Stomach (tissue), 4 donors: ENCODE measurements around the gene ACAD11.

Source experiments
- CTCF ChIP-seq, 7 experiments: fragments of 450-650 bp in 4 of 7; fragments of 200-600 bp in 3 of 7; sonication (generic) in 3 of 7; IDR thresholded peaks; one replicate each; pipeline ENCODE4 v1.5.1; 2016 to 2019; ENCODE audit warnings: antibody characterized with exemption in 7 of 7, control low read depth in 2 of 7, mild to moderate bottlenecking in 1 of 7
- POLR2A ChIP-seq, 4 donors: fragments of 450-650 bp; IDR thresholded peaks; one replicate each; pipeline ENCODE4 v1.6.1; 2016; ENCODE audit warnings: antibody characterized with exemption in 4 of 4, control low read depth in 2 of 4, mild to moderate bottlenecking in 1 of 4, moderate library complexity in 1 of 4

GRCh38 chr3:132568422-132568821 is 91.2 kb downstream of the ACAD11 start:
- TF ChIP-seq POLR2A (IDR thresholded peaks at IDR 0.05) (no peak), CTCF (IDR thresholded peaks at IDR 0.05) (no peak)
